AG10803 (cell line): ENCODE results near the gene WSB2.
"Not testable (repeated sequence)": the region's sequence is repeated elsewhere in the genome, so short reads cannot be mapped to it uniquely, and the experiment has no call there.

Experiments used
- DNase-seq: peaks from one replicate; pipeline ENCODE4 v3.0.0; 2010; ENCODE audit warnings: low read depth
- H3K4me3 ChIP-seq: 2 replicates; pipeline ENCODE4 v1.5.1; 2011; ENCODE audit warnings: mild to moderate bottlenecking, low read length, control low read depth
- TF ChIP-seq, protein P1 (sequence below): conservative IDR thresholded peaks from 2 replicates; pipeline ENCODE4 v1.5.1; 2011; ENCODE audit warnings: mild to moderate bottlenecking, low read length, control low read depth, inconsistent platforms

Gene WSB2

GRCh38 chr12:118082161-118082560 lies 21.2 kb upstream of the WSB2 start:
- H3K4me3 ChIP-seq = no peak overlapping the region
- TF ChIP-seq, protein P1, sequence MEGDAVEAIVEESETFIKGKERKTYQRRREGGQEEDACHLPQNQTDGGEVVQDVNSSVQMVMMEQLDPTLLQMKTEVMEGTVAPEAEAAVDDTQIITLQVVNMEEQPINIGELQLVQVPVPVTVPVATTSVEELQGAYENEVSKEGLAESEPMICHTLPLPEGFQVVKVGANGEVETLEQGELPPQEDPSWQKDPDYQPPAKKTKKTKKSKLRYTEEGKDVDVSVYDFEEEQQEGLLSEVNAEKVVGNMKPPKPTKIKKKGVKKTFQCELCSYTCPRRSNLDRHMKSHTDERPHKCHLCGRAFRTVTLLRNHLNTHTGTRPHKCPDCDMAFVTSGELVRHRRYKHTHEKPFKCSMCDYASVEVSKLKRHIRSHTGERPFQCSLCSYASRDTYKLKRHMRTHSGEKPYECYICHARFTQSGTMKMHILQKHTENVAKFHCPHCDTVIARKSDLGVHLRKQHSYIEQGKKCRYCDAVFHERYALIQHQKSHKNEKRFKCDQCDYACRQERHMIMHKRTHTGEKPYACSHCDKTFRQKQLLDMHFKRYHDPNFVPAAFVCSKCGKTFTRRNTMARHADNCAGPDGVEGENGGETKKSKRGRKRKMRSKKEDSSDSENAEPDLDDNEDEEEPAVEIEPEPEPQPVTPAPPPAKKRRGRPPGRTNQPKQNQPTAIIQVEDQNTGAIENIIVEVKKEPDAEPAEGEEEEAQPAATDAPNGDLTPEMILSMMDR = no peak
- DNase-seq = no peak

DNA sequence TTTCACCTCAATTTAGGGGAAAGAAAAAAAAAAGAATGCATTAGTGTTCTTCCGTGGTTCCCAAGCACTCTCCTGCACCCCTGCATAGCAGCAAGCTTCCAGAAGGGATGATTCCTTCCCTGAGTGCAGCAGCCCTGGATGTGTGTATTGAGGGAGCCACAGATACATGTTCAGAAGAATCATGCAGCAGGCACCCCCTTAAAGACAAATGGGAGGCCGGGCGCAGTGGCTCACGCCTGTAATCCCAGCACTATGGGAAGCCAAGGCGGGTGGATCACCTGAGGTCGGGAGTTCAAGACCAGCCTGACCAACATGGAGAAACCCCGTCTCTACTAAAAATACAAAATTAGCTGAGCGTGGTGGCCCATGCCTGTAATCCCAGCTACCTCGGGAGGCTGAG lies 20.5 kb upstream of the WSB2 start:
- not testable (repeated sequence) for DNase-seq, H3K4me3 ChIP-seq

GRCh38 chr12:118073768-118074167 lies 12.8 kb upstream of the WSB2 start:
- no peak for DNase-seq
- TF ChIP-seq, protein P1 = no peak
- H3K4me3 ChIP-seq = no peak overlapping the region

- H3K4me3 ChIP-seq = no peak overlapping the region
- TF ChIP-seq, protein P1 = no peak
- DNase-seq = no peak
Measured at GRCh38 chr12:118070650-118071049, 9.7 kb upstream of the WSB2 start.

- H3K4me3 ChIP-seq = no peak overlapping the region
- no peak for DNase-seq
- TF ChIP-seq, protein P1 = no peak
Measured at GRCh38 chr12:118068445-118068844, 7.5 kb upstream of the WSB2 start.

DNA sequence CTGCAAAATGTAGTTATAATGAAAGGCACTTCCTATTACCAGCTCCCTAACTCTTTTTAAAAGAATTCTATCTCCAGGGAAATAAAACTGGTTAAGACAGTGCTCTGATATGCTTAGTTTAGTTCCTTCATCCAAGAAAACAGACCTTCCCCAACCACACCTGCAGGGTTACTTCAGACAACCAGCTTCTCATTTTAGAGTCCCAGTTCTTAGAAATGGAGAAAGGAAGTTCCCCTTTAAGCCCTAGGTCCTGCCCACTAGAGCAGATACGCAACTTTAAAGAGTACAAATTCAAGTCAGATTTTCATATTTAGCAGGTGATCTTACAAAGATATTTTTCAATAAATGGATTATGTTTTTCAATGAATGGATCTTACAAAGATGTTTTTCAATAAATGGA lies 4.4 kb upstream of the WSB2 start:
- DNase-seq = no peak
- H3K4me3 ChIP-seq = no peak overlapping the region
- TF ChIP-seq, protein P1 = no peak

GRCh38 chr12:118064608-118065007 lies 3.6 kb upstream of the WSB2 start:
- no peak overlapping the region for H3K4me3 ChIP-seq
- DNase-seq = no peak
- TF ChIP-seq, protein P1 = peak; percentile 19; the same call in 1 of the 2 replicates
